Gastrocnemius medialis (tissue), 4 donors: Measurements from ENCODE around the gene GDF11. TPM values are rescaled to one million over a fixed set of nuclear protein-coding genes. Genes with fewer than 3 reads are reported as not detected.

Experiments
- ATAC-seq, 2 donors: fragments of 150-250 bp; one replicate each; pipeline ENCODE4 v1.9.1; 2016
- DNase-seq, 2 donors: peaks; one replicate each; pipeline ENCODE4 v3.0.0-alpha.2; 2019
- H3K27ac ChIP-seq, 4 donors: fragments of 200-600 bp; sonication (generic); 1 replicate in 1 of 4; 2 replicates in 3 of 4; pipeline ENCODE4 v1.5.1; 2016 to 2018; ENCODE audit warnings: mild to moderate bottlenecking in 2 of 4, moderate library complexity in 1 of 4
- H3K27me3 ChIP-seq, 3 donors: fragments of 200-600 bp; sonication (generic) in 2 of 3; 1 replicate in 1 of 3; 2 replicates in 2 of 3; pipeline versions ENCODE4 v1.5.1 to v1.6.0; 2016 to 2019; ENCODE audit warnings: mild to moderate bottlenecking in 1 of 3, moderate library complexity in 1 of 3
- H3K36me3 ChIP-seq, 2 donors: fragments of 200-600 bp; sonication (generic) in 1 of 2; one replicate each; pipeline ENCODE4 v1.5.1; 2017 to 2018
- H3K4me1 ChIP-seq, 2 donors: fragments of 200-600 bp; sonication (generic) in 1 of 2; one replicate each; pipeline ENCODE4 v1.5.1; 2016 to 2017; ENCODE audit warnings: mild to moderate bottlenecking in 2 of 2
- H3K4me3 ChIP-seq, 4 donors: fragments of 200-600 bp; sonication (generic) in 3 of 4; 1 replicate in 1 of 4; 2 replicates in 3 of 4; pipeline ENCODE4 v1.5.1; 2016 to 2019; ENCODE audit warnings: mild to moderate bottlenecking in 2 of 4
- H3K9me3 ChIP-seq, 3 donors: fragments of 200-600 bp; sonication (generic) in 2 of 3; 1 replicate in 1 of 3; 2 replicates in 2 of 3; pipeline ENCODE4 v1.5.1; 2016 to 2019
- CTCF ChIP-seq, 5 experiments: fragments of 450-650 bp in 3 of 5; fragments of 200-600 bp in 2 of 5; sonication (generic) in 2 of 5; IDR thresholded peaks in 4 of 5; conservative IDR thresholded peaks in 1 of 5; 1 replicate in 4 of 5; 2 replicates in 1 of 5; pipeline ENCODE4 v1.5.1; 2016 to 2019; ENCODE audit warnings: antibody characterized with exemption in 5 of 5, mild to moderate bottlenecking in 3 of 5, moderate library complexity in 3 of 5
- POLR2A ChIP-seq, 2 donors: fragments of 450-650 bp; IDR thresholded peaks; one replicate each; pipeline ENCODE4 v1.6.1; 2017; ENCODE audit warnings: antibody characterized with exemption in 2 of 2, mild to moderate bottlenecking in 2 of 2, moderate library complexity in 2 of 2
- in situ Hi-C, 4 donors: fragments of 200-750 bp; cut with MboI; loops; one replicate each; pipeline versions ENCODE4 v1.15.0 to v1.8.0; 2017; ENCODE audit warnings: low sequenced_read_pairs in 4 of 4
- intact Hi-C: fragments of 100-400 bp; cut with DNase I; formaldehyde crosslinking; loops from one replicate; pipeline ENCODE4 v1.15.1; 2023; ENCODE audit warnings: low total_unique reads
- total RNA-seq, 4 donors: library from RNA; depleted of rRNA; stranded (reverse); fragments of >200 nt; gene quantifications; one replicate each; pipeline versions ENCODE4 v1.1.0 to v1.2.3, GENCODE V29; 2016

The GDF11 gene
- total RNA-seq, 4 donors from 2014 or later = 0.17 to 4.4 (median 1.1) TPM

GRCh38 chr12:55777856-55778255 is 34.9 kb downstream of the GDF11 start:
- H3K4me1 ChIP-seq = no peaks in the 10 kb centered on the region
- no peak for ATAC-seq
- TF ChIP-seq CTCF (IDR thresholded peaks at IDR 0.05 in 4 of 5, conservative IDR thresholded peaks at IDR 0.05 in 1 of 5) (no peak), POLR2A (IDR thresholded peaks at IDR 0.05) (no peak)
- in situ Hi-C loops = no loop called here
- H3K27ac ChIP-seq = no peak overlapping the region
- H3K4me3 ChIP-seq = no peak overlapping the region
- no peaks in the 10 kb centered on the region for H3K9me3 ChIP-seq
- H3K27me3 ChIP-seq = no peaks in the 10 kb centered on the region
- intact Hi-C loops = no loop called here
- no peak for DNase-seq
- peaks cover 0 to 32% of the 10 kb centered on the region in 2 donors for H3K36me3 ChIP-seq

- TF ChIP-seq CTCF (IDR thresholded peaks at IDR 0.05 in 4 of 5, conservative IDR thresholded peaks at IDR 0.05 in 1 of 5) (no peak), POLR2A (IDR thresholded peaks at IDR 0.05) (no peak)
- H3K36me3 ChIP-seq = peaks cover 0 to 60% of the 10 kb centered on the region in 2 donors
- no peak overlapping the region for H3K4me3 ChIP-seq
- no peak overlapping the region for H3K27ac ChIP-seq
- no peaks in the 10 kb centered on the region for H3K4me1 ChIP-seq
- DNase-seq (no peak), ATAC-seq (no peak)
- in situ Hi-C loops = no loop called here
- intact Hi-C loops = no loop called here
- H3K27me3 ChIP-seq = no peaks in the 10 kb centered on the region
- H3K9me3 ChIP-seq = no peaks in the 10 kb centered on the region
Measured at GRCh38 chr12:55780685-55781084, 37.8 kb downstream of the GDF11 start.

GRCh38 chr12:55788546-55788945 is 45.6 kb downstream of the GDF11 start:
- no peaks in the 10 kb centered on the region for H3K27me3 ChIP-seq
- H3K27ac ChIP-seq = no peak overlapping the region
- in situ Hi-C loops = no loop called here
- H3K4me1 ChIP-seq = no peaks in the 10 kb centered on the region
- no peak overlapping the region for H3K4me3 ChIP-seq
- DNase-seq (no peak), ATAC-seq (no peak)
- intact Hi-C loops = no loop called here
- H3K36me3 ChIP-seq = peaks cover 3 to 81% of the 10 kb centered on the region in 2 donors
- no peaks in the 10 kb centered on the region for H3K9me3 ChIP-seq
- no peak for TF ChIP-seq CTCF (IDR thresholded peaks at IDR 0.05 in 4 of 5, conservative IDR thresholded peaks at IDR 0.05 in 1 of 5)

- in situ Hi-C loops (no loop called here), intact Hi-C loops (no loop called here)
- H3K4me3 ChIP-seq = no peak overlapping the region
- no peak overlapping the region for H3K27ac ChIP-seq
- H3K9me3 ChIP-seq = no peaks in the 10 kb centered on the region
- H3K36me3 ChIP-seq = peaks cover 3 to 81% of the 10 kb centered on the region in 2 donors
- H3K4me1 ChIP-seq = no peaks in the 10 kb centered on the region
- TF ChIP-seq CTCF (IDR thresholded peaks at IDR 0.05 in 4 of 5, conservative IDR thresholded peaks at IDR 0.05 in 1 of 5) (no peak), POLR2A (IDR thresholded peaks at IDR 0.05) (no peak)
- DNase-seq = no peak
- H3K27me3 ChIP-seq = no peaks in the 10 kb centered on the region
- ATAC-seq = no peak
Measured at GRCh38 chr12:55789171-55789570, 46.2 kb downstream of the GDF11 start.

- Histone ChIP-seq H3K9me3 (no peaks in the 10 kb centered on the region), H3K27me3 (no peaks in the 10 kb centered on the region), H3K4me1 (no peaks in the 10 kb centered on the region), H3K36me3 (peaks cover 3 to 81% of the 10 kb centered on the region in 2 donors), H3K27ac (no peak overlapping the region), H3K4me3 (no peak overlapping the region)
- TF ChIP-seq CTCF (IDR thresholded peaks at IDR 0.05 in 4 of 5, conservative IDR thresholded peaks at IDR 0.05 in 1 of 5) (no peak), POLR2A (IDR thresholded peaks at IDR 0.05) (no peak)
- DNase-seq (no peak), ATAC-seq (no peak)
- in situ Hi-C loops = no loop called here
- intact Hi-C loops = no loop called here
Measured at GRCh38 chr12:55789893-55790292, 47.0 kb downstream of the GDF11 start.
